ENCODE results near the gene FTO. TPM values are rescaled to one million over a fixed set of nuclear protein-coding genes. Genes with fewer than 3 reads are reported as not detected.

FTO gene
- total RNA-seq, 4 donors from 2014 or later: 21.3 to 50.5 (median 40.8) TPM

DNA sequence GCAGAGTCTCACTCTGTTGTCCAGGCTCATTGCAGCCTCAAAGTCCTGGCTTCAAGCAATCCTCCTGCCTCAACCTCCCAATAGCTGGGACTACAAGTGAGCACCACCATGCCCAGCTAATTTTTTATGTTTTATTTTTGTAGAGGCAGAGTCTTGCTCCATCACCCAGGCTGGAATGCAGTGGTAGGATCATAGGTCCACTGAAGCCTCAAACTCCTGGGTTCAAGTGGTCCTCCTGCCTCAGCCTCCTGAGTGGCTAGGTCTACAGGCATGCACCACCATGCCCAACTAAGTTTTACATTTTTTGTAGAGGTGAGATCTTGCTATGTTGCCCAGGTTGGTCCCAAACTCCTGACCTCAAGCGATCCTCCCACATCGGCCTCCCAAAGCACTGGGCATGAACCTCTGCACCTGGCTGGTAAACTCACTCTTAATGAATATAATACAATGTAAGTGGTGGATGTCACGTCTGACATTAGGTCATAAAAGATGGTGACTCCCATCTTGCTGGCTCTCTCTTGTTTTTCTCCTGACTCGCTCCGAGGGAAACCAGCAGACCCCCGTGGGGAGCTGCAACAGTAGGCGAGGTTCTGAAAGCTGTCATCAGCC, 456.4 kb downstream of the FTO start:
- in situ Hi-C loops (cut with MboI; ENCODE audit: low pct_ligation_motif_present in 1 of 4, low pct_unique_long_range_greater_than_20kb in 1 of 4, low sequenced_read_pairs in 3 of 4): no loop called here
- Histone ChIP-seq H3K4me1 (no peaks in the 10 kb centered on the region), H3K4me3 (no peak overlapping the region), H3K36me3 (no peaks in the 10 kb centered on the region), H3K27ac (no peak overlapping the region), H3K9me3 (no peaks in the 10 kb centered on the region), H3K27me3 (peaks cover 3% of the 10 kb centered on the region)
- 75% methylated on average over 7 of the region's 7 CpGs; no CpG with 5 or more reads in 1 of the 2 donors for WGBS, 2 donors (ENCODE audit: low coverage in 1 of 2)
- no peak for TF ChIP-seq POLR2A (IDR thresholded peaks at IDR 0.05)
- no peak for TF ChIP-seq POLR2AphosphoS5 (IDR thresholded peaks at IDR 0.05)
- no peak for TF ChIP-seq EP300 (IDR thresholded peaks at IDR 0.05; ENCODE audit: low read depth)
- TF ChIP-seq, protein P1, sequence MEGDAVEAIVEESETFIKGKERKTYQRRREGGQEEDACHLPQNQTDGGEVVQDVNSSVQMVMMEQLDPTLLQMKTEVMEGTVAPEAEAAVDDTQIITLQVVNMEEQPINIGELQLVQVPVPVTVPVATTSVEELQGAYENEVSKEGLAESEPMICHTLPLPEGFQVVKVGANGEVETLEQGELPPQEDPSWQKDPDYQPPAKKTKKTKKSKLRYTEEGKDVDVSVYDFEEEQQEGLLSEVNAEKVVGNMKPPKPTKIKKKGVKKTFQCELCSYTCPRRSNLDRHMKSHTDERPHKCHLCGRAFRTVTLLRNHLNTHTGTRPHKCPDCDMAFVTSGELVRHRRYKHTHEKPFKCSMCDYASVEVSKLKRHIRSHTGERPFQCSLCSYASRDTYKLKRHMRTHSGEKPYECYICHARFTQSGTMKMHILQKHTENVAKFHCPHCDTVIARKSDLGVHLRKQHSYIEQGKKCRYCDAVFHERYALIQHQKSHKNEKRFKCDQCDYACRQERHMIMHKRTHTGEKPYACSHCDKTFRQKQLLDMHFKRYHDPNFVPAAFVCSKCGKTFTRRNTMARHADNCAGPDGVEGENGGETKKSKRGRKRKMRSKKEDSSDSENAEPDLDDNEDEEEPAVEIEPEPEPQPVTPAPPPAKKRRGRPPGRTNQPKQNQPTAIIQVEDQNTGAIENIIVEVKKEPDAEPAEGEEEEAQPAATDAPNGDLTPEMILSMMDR (IDR thresholded peaks at IDR 0.05): no peak
- intact Hi-C loops (cut with DNase I; ENCODE audit: low total_unique reads): loop anchor here (1.0 kb wide), 1 partner anchor 27 kb away; no protein-coding TSS in a partner anchor
- DNase-seq: no peak

DNA sequence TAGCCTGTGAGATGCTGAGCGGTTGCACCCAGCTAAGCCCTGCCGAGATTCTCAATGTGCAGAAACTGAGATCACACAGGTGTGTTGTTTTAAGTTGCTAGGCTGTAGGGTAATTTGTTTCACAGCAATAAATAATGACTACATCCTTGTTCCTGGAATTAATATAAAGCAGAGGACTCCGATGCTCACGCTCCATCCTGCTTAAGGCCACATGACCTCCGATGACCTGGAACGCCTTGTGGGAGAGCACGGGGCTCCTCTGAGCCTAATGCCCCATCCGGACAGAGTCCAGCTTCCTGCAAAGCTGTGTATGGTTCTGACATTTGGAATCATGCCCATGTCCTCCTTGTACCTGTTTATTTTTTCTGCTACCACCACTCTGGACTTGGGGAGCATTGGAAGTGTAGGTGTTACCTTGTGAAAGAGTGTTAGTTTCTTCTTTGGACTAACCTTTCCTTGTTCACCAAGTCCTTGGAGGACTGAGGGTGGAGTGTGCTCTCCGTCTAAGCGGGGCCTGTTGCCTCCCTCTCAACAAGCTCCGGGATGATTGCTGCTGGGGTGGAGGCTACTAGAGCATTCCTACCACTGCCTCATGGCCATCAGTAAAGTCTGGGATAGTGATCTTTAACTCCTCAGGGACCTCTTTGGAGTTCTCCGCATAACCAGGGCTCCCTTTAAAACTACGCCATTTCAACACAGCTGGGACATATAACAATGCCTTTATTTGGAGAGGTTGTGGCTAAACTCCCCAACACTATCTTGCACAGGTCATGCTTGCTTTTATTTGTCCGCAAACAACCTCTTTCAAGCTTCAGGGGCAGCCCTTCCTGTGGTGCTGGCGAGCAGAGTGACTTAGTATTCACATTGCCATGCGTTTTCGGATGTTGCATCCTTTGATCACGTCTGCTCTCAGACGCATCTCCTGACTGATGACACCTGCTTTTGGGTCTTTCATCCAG, 457.3 kb downstream of the FTO start:
- in situ Hi-C loops (cut with MboI; ENCODE audit: low pct_ligation_motif_present in 1 of 4, low pct_unique_long_range_greater_than_20kb in 1 of 4, low sequenced_read_pairs in 3 of 4) (no loop called here), intact Hi-C loops (cut with DNase I; ENCODE audit: low total_unique reads) (loop anchor here (1.0 kb wide), 1 partner anchor 26 kb away; no protein-coding TSS in a partner anchor)
- Histone ChIP-seq H3K4me3 (no peak overlapping the region), H3K27me3 (peaks cover 4% of the 10 kb centered on the region), H3K36me3 (no peaks in the 10 kb centered on the region), H3K4me1 (no peaks in the 10 kb centered on the region), H3K9me3 (no peaks in the 10 kb centered on the region), H3K27ac (no peak overlapping the region)
- 78 to 85% methylated on average over 10 to 19 of the region's 19 CpGs for WGBS, 2 donors (ENCODE audit: low coverage in 1 of 2)
- TF ChIP-seq EP300 (IDR thresholded peaks at IDR 0.05; ENCODE audit: low read depth) (no peak), POLR2A (IDR thresholded peaks at IDR 0.05) (no peak)
- no peak for DNase-seq

DNA sequence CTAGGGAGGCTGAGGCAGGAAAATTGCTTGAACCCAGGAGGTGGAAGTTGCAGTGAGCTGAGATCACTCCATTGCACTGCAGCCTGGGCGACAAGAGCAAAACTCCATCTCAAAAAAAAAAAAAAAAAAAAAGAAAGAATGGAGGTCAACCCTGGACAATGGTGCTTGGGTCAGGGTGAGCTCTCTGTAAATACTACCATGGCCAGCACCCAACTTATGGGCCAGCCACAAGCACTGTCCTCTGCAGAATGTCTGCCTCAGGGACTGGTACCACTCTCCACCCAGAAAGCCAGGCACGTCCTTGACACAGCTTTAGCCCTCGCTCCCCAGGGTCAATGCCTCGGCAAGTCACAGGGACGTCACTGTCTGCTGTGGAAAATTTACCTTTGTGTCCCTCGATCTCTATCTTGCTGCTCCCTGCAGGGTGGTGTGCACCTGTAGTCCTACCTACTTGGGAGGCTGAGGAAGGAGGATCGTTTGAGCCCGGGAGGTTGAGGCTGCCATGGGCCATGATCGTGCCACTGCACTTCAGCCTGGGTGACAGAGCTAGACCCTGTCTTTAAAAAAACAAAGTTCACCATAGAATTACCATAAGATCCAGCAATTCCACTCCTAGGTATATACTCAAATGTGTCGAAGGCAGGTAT, 459.4 kb downstream of the FTO start:
- H3K27me3 ChIP-seq: peaks cover 4% of the 10 kb centered on the region
- no peak for DNase-seq
- WGBS, 2 donors (ENCODE audit: low coverage in 1 of 2): 89 to 100% methylated on average over 1 to 10 of the region's 10 CpGs
- TF ChIP-seq POLR2A (IDR thresholded peaks at IDR 0.05): no peak
- no peak for TF ChIP-seq EP300 (IDR thresholded peaks at IDR 0.05; ENCODE audit: low read depth)
- TF ChIP-seq, protein P1 (IDR thresholded peaks at IDR 0.05): no peak
- TF ChIP-seq POLR2AphosphoS5 (IDR thresholded peaks at IDR 0.05): no peak
- no peak overlapping the region for H3K27ac ChIP-seq
- H3K4me3 ChIP-seq: no peak overlapping the region
- no peaks in the 10 kb centered on the region for H3K36me3 ChIP-seq
- H3K9me3 ChIP-seq: no peaks in the 10 kb centered on the region
- H3K4me1 ChIP-seq: no peaks in the 10 kb centered on the region
- intact Hi-C loops (cut with DNase I; ENCODE audit: low total_unique reads): no loop called here
- in situ Hi-C loops (cut with MboI; ENCODE audit: low pct_ligation_motif_present in 1 of 4, low pct_unique_long_range_greater_than_20kb in 1 of 4, low sequenced_read_pairs in 3 of 4): no loop called here

DNA sequence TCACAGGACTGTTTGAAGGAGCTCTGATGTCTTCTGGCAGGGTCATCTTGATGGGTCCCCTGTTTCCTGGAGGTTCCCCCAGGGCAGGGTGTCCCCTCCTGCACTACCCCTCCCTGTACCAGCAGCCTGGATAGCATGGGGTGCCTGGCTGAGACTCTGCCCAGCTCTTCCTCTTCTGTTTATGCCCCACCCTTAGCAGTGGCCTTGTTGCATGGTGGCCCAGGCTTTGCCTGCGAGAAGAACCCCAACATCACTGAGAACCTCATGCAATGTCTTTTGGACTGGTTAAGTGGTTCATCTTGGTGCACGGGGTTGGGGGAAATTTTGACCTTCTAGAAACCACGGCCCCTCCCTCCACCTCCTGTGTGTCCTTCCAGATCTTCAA, 460.8 kb downstream of the FTO start:
- WGBS, 2 donors (ENCODE audit: low coverage in 1 of 2): 89 to 100% methylated on average over 1 to 3 of the region's 3 CpGs

More for the DNA sequence above, 460.8 kb downstream of the FTO start:
- TF ChIP-seq EP300 (IDR thresholded peaks at IDR 0.05; ENCODE audit: low read depth) (no peak), POLR2A (IDR thresholded peaks at IDR 0.05) (no peak), POLR2AphosphoS5 (IDR thresholded peaks at IDR 0.05) (no peak)
- TF ChIP-seq, protein P1 (IDR thresholded peaks at IDR 0.05): no peak
- Histone ChIP-seq H3K36me3 (no peaks in the 10 kb centered on the region), H3K4me3 (no peak overlapping the region), H3K27me3 (peaks cover 4% of the 10 kb centered on the region), H3K9me3 (no peaks in the 10 kb centered on the region), H3K27ac (no peak overlapping the region), H3K4me1 (no peaks in the 10 kb centered on the region)
- in situ Hi-C loops (cut with MboI; ENCODE audit: low pct_ligation_motif_present in 1 of 4, low pct_unique_long_range_greater_than_20kb in 1 of 4, low sequenced_read_pairs in 3 of 4) (no loop called here), intact Hi-C loops (cut with DNase I; ENCODE audit: low total_unique reads) (no loop called here)
- no peak for DNase-seq
